ENCODE measurements around the gene CHPF2.

Gene CHPF2

DNA sequence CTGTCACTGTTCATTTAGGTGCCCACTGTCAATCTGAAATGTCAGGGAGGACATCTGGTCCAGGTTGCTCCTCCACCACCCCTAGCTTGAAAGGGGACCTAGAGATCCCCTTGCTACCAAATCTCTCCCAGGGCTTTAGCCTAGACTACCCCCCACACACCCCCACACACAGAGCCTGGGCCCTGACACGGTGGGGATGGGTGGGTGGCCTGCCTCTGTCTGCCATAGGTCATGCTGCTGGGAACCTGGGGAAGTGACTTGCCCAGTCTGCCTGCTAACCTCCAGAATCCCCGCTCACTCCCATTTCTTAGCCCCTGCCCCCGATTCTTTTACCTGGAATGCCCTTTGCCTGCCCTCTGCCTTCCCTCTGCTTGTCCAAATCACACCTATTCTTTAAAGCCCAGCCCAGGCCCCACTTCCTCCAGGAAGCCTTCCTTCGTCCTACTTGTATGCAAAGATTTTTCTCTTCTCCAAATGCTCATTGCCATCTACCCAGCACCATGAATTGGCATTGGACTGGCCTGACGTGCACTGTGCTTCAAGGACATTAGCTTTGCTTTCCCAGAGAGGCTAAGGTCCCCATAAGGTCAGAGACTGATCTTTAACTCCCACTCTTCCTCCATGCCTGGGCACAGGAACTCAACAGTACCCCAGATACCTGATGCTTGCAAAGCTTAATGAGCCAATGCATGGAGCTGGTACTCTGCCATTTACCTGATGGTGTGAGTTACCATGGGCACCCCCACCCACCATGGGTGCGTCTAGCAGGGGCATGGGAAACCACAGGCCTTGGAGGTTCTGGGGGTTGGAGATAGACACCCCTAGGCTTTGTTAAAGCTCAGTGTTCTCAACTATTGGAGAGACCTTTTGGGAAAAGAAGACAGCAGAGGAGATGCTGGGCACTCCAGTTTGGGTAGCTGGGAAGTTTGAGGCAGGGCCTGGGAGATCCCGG, 18.2 kb downstream of the CHPF2 start:
- TF ChIP-seq POLR2A (IDR thresholded peaks at IDR 0.05; ENCODE audit: low read length): no peak
- TF ChIP-seq GATA1 (IDR thresholded peaks at IDR 0.05; ENCODE audit: low read depth, low read length): no peak
- DNase-seq: no peak

DNA sequence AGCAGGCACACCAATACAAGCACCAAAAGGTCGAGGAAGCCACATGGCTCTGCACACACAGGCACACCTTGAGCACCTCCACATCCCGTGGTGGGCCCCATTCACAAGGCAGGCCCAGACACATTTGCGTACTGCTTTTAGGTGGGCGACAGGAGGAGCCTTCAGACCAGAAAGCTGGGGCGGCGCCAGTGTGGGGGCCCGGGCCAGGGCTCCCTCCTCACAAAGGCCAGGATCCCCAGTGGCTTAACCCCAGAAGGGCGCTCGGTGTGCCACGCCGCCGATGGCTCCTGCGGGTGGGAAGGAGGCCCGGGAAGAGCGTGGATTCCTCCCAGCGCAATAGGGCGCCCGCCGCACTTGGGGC, 19.0 kb downstream of the CHPF2 start:
- DNase-seq: no peak
- TF ChIP-seq GATA1 (IDR thresholded peaks at IDR 0.05; ENCODE audit: low read depth, low read length) (no peak), POLR2A (IDR thresholded peaks at IDR 0.05; ENCODE audit: low read length) (no peak)

DNA sequence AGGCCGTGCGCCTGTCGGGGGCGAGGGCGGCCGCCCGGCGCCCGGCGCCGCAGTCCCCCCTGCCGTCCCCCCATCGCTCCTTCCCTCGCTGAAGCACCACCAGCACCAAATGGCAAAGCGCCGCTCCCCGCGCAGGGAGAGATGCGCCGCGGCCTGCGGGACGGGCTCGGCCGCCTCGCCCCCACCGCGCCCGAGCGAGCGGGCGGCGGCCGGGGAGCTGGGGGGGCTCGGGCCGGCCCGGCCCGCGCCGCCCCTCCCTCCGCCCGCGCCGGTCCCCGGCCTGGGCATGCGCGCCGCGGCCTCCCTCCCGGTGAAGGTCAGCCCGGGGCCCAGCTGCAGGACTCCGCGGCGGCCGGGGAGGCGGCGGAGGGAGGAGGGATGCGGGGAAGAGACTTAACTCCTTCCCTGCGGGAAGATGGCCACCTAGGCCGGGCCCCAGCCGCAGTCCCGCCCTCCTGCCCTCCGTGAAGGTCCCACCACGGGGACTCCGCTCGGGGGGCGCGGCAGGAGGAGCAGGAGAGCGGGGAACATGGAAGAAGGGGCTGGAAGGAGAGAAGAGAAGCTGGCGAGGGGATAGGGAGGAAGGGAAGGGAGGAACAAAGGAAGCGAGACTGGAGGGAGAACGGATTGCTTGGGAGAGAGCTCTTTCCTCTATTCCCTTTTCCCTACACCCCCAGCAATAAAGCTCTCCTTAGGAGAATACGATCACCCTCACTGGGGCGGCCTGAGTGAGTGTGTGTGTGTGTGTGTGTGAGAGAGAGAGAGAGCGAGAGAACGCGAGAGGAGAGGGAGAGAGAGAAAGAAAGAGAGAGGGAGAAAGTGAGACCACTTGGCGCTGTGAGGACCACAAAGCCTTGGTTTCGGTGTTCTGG, 19.6 kb downstream of the CHPF2 start:
- DNase-seq: no peak
- TF ChIP-seq GATA1 (IDR thresholded peaks at IDR 0.05; ENCODE audit: low read depth, low read length) (no peak), POLR2A (IDR thresholded peaks at IDR 0.05; ENCODE audit: low read length) (no peak)

DNA sequence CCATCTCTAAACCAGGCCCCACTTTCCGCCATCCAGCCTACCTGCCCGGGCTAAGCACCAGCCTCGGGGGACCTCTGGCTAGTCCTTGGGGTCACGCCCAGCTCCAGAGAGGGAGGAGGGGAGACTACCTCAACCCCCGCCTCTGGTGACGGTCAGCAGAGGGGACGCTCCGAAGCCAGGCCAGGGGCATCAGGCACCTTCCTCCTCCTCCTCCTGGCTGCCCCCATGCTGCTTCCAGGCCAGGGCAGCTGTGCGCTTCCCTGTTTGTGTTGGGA, 20.2 kb downstream of the CHPF2 start:
- no peak for DNase-seq
- TF ChIP-seq POLR2A (IDR thresholded peaks at IDR 0.05; ENCODE audit: low read length) (no peak), GATA1 (IDR thresholded peaks at IDR 0.05; ENCODE audit: low read depth, low read length) (no peak)

DNA sequence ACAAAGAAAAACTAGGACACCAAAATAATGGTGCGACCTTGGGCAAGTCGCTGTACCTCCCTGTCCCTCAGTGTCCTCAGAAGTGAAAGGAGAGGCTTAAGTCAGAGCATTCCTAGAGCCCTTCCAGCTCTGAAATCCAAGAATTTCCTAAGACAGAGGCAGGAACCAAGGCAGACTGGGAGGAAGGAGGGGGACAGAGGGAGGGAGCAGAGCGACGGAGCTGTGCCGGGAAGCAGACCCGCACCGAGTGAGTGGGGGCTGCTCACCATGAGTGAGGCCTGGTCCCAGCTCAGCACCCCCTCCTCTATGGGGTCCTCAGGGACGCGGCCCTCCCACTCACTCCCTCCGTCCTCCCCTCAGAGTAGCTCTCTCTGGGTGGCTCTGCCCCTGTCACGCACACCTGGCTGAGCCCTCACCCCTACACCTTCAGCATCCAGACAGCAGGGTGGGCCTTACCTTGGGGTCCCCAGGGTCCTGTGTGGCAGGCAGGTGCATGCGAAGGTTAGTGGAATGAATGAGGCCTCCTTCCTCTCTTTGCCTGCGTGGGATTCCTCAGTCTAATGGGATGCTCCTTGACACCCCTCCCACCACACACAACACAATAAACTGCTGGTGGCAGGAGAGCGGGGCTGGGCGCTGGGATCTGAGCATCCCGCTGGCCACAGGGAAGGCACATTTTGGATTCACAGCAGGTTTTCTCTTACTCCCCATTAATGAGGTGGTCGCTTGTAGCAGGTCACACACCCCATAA, 20.9 kb downstream of the CHPF2 start:
- DNase-seq: no peak
- TF ChIP-seq GATA1 (IDR thresholded peaks at IDR 0.05; ENCODE audit: low read depth, low read length) (no peak), POLR2A (IDR thresholded peaks at IDR 0.05; ENCODE audit: low read length) (no peak)

DNA sequence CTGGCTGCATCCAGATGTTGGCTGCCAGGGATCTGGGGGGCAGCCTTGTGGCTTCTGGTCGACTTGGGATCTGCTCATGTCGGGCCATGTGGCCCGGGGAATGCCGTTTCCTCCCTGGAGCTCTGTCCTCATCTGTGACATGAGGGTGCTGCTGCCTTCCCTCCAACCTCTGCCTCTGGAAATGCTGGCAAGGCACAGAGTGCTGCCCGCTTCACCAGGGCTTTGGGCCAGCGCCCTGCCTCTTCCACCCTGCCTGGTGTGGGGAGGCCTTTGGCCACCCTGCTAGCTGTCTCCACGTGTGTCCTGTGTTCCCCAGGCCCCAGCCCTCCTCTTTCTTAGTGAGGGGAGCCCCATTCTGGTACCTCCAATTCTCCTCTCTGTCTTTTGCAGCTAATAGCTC, 22.0 kb downstream of the CHPF2 start:
- TF ChIP-seq POLR2A (IDR thresholded peaks at IDR 0.05; ENCODE audit: low read length) (no peak), GATA1 (IDR thresholded peaks at IDR 0.05; ENCODE audit: low read depth, low read length) (no peak)
- DNase-seq: no peak

DNA sequence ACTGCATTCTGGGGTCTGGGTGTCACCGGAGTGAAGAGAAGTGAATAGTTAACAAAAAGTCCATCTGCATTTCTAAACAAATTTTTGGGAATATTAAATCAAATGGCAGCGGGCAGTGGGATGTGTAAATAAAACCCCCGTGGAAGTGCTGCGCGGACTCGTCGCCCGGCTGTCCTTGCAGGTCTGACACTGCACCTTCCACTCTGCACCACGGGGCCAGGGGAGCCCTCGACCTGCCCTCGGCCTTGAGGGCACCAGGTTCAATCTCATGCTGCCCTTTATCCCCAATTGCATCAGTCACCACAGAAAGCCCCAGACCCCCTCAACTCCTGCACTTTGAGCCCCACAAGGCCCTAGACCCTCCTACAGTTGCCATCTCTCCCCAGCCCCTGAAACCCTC, 22.6 kb downstream of the CHPF2 start:
- TF ChIP-seq POLR2A (IDR thresholded peaks at IDR 0.05; ENCODE audit: low read length) (no peak), GATA1 (IDR thresholded peaks at IDR 0.05; ENCODE audit: low read depth, low read length) (no peak)
- no peak for DNase-seq

DNA sequence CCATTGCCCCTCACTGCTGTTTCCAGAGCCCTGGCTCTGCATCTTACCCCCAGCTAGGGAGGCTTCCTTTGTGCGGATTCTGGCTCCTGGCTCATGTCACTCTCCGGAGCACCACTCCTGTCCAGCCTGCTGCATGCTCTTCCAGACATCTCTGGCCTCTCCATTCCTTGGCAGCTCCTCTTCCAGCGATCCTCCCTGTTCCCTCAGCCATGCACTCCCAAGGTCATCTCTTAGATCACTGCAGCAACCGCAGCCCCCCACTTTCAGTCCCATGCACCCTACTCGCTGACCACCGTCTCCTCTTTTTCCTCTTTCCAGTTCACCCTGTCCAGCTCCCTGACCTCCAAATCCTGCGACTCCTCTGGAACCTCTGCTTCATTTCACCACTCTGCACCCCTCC, 23.1 kb downstream of the CHPF2 start:
- no peak for DNase-seq
- TF ChIP-seq GATA1 (IDR thresholded peaks at IDR 0.05; ENCODE audit: low read depth, low read length) (no peak), POLR2A (IDR thresholded peaks at IDR 0.05; ENCODE audit: low read length) (no peak)

DNA sequence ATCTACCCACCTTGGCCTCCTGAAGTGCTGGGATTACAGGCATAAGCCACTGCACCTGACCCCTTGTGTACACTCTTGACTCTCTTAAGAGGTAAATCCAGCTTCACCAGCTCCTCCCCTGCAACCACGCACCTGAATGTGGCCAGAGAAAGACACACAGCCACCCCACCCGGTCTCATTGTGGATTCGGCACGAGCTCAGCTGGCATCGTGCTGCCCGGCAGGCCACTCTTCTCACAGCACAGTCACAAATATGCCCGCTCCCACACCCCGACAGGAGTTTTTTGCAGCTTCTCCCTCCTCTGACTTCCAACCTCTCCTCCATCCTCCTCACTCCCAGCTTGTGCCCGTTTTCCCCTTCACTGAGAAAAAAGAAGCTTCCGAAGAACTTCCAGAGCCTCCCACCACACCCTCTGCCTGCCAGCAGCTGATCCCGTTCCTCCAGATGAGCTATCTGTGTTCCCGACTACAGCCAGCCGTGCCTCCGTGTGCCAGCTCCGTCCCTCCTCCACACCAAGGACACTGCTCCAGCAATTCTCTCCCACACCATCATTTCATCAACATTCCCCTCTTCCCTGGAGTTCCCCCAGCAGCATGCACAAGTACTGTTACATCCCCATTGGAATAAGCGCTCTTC, 24.2 kb downstream of the CHPF2 start:
- DNase-seq: no peak
- TF ChIP-seq POLR2A (IDR thresholded peaks at IDR 0.05; ENCODE audit: low read length): no peak
- TF ChIP-seq GATA1 (IDR thresholded peaks at IDR 0.05; ENCODE audit: low read depth, low read length): no peak

DNA sequence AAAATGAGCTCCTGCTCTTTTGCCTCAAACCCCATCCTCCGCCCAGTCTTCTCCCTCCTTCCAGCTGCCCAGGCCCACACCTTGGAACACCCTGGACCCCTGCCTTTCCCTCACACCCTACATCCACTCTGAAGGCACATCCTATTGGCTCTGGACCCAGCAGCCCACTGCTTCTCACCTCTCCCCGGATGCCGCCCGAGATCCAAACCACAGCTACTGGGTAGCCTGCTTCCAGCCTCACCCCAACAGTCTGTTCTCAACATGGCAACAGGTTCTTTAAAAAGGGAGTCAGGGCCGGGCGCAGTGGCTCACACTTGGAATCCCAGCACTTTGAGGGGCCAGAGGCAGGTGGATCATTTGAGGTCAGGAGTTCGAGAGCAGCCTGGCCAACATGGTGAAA, 25.7 kb downstream of the CHPF2 start:
- TF ChIP-seq POLR2A (IDR thresholded peaks at IDR 0.05; ENCODE audit: low read length): no peak
- no peak for TF ChIP-seq GATA1 (IDR thresholded peaks at IDR 0.05; ENCODE audit: low read depth, low read length)
- no peak for DNase-seq

DNA sequence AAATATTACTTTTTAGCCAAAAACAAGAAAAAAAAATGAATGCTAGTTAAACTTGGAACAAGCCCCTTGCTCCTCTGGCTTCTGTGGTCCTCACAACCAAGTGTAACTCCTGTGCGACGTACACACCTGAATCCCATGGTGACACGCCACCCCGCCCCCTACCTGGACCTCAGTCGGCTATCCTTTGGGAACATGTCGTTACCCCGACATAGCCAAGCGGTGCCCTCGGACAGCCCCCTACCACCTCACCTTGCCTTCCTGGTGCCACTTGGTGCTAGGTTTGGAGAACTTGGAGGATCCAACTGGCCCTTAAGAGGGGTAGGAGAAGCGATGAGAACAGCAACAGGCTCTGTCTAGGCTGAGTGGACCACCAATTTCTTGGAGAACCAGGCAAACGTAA, 28.2 kb downstream of the CHPF2 start:
- no peak for TF ChIP-seq GATA1 (IDR thresholded peaks at IDR 0.05; ENCODE audit: low read depth, low read length)
- no peak for TF ChIP-seq POLR2A (IDR thresholded peaks at IDR 0.05; ENCODE audit: low read length)
- no peak for DNase-seq

DNA sequence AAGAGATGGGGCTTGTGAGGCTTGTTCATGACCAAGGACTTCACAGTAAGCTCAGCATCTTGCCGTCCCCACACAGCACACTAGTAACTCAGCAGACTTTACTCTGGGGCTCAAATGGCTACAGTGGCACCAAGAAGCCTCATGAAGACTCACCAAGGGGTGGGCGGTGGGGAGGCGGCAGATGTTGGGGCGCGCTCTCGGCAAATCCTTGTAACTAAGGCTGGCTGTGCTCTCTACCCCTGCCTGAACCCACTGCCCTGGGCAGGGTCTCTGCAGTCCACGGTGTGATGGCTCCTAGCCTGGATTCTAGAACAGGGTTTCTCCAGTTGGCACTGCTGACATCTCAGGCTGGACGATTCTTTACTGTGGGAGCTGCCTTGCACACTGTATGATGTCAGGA, 28.6 kb downstream of the CHPF2 start:
- no peak for TF ChIP-seq GATA1 (IDR thresholded peaks at IDR 0.05; ENCODE audit: low read depth, low read length)
- no peak for TF ChIP-seq POLR2A (IDR thresholded peaks at IDR 0.05; ENCODE audit: low read length)
- no peak for DNase-seq

DNA sequence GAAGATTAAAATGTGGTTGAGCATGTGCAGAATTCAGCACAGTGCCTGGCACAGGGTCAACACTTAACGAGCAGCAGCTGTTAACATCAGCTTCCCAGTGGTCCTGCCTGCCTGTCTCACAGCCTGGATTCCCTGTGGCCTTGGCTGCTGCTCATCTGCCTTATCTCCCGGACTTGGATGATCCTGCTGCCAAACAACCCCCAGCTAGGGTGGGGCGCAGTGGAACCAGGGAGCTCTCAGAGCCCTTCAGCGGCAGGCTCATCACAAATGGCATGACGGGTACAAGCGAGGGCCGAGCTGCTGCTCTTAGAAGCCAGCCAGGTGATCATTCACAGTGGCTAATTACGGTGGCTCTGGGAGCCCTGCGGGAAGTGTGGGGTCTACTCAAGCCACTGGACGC, 29.2 kb downstream of the CHPF2 start:
- TF ChIP-seq GATA1 (IDR thresholded peaks at IDR 0.05; ENCODE audit: low read depth, low read length): no peak
- TF ChIP-seq POLR2A (IDR thresholded peaks at IDR 0.05; ENCODE audit: low read length): no peak
- no peak for DNase-seq

DNA sequence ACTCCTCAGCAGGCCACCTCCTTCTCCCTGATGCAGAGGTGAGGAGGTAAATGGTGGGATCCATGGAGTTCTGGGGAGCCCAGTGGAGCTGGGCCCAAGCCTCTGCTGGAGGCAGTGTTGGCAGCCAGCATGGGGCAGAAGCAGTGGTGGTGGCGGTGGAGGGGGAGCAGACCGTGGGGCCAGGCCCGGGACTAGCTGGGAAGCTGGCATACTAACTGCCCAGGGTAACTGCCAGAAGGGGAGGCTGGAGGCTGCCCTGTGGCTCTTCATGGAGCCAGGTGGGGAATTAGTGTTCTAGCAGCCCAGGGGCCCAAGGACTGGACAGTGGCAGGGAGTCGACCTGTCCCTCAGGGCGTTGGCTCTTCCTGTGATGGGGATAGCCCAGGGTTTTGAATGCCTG, 32.3 kb downstream of the CHPF2 start:
- TF ChIP-seq POLR2A (IDR thresholded peaks at IDR 0.05; ENCODE audit: low read length) (no peak), GATA1 (IDR thresholded peaks at IDR 0.05; ENCODE audit: low read depth, low read length) (no peak)
- no peak for DNase-seq
